Fibroblast of lung (primary cell): ENCODE measurements around the gene EHMT1.

ENCODE experiments used
- EZH2 ChIP-seq: IDR thresholded peaks from 2 replicates; pipeline ENCODE4 v1.5.1; 2012; ENCODE audit warnings: low read length, control low read depth, mild to moderate bottlenecking; ENCODE audit errors: missing control alignments
- TF ChIP-seq, protein P1 (sequence below), 2 donors: IDR thresholded peaks in 1 of 2; conservative IDR thresholded peaks in 1 of 2; 1 replicate in 1 of 2; 2 replicates in 1 of 2; pipeline ENCODE4 v1.5.1; 2011 to 2012; ENCODE audit warnings: low read length in 2 of 2, control low read depth in 1 of 2, inconsistent platforms in 1 of 2, low read depth in 1 of 2, mild to moderate bottlenecking in 1 of 2

DNA sequence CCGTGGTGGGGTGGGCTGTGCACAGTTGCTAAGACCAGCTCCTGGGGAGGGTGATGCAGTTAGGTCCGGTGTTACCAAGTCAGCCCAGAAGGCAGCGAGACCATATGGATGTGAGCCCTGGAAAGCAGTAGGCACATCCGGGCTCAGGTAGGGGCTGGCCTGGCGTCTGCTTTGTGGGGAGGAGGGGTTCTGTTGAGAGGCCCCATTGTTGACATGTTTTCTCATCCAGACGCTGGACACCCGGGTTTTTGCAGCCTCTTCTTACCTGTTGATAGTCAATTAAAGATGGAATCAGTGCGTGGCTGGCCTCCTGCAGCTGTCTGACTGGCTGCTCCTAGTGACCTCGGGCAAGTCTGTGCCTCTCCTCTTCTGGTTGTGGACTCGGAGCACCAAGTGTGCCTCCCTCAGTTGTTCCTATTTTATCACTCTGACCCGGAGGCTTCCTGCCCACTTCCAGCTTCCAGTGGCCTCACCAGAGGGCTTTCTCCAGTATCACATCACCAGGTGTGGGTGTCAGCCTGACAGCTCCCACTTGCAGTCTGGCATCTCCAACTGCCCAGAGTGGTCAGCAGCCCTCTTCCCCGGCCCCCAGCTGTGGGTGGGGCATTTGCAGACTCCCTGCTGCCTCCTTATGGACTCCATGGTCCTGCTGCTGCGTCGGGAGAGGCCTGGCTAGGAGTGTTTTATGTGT, 90.8 kb downstream of the EHMT1 start:
- no peak for TF ChIP-seq EZH2
- TF ChIP-seq, protein P1, sequence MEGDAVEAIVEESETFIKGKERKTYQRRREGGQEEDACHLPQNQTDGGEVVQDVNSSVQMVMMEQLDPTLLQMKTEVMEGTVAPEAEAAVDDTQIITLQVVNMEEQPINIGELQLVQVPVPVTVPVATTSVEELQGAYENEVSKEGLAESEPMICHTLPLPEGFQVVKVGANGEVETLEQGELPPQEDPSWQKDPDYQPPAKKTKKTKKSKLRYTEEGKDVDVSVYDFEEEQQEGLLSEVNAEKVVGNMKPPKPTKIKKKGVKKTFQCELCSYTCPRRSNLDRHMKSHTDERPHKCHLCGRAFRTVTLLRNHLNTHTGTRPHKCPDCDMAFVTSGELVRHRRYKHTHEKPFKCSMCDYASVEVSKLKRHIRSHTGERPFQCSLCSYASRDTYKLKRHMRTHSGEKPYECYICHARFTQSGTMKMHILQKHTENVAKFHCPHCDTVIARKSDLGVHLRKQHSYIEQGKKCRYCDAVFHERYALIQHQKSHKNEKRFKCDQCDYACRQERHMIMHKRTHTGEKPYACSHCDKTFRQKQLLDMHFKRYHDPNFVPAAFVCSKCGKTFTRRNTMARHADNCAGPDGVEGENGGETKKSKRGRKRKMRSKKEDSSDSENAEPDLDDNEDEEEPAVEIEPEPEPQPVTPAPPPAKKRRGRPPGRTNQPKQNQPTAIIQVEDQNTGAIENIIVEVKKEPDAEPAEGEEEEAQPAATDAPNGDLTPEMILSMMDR (conservative IDR thresholded peaks at IDR 0.05 in 1 of 2, IDR thresholded peaks at IDR 0.05 in 1 of 2; ENCODE audit: low read depth in 1 of 2, low read length in 2 of 2): no peak
